NT2/D1 (cell line): Measurements from ENCODE around the gene SMARCE1.

Experiments
- SUZ12 ChIP-seq: IDR thresholded peaks from 2 replicates; pipeline ENCODE4 v1.6.1; 2011; ENCODE audit not compliant: insufficient read length, insufficient read depth; ENCODE audit errors: extremely low read depth
- ZNF274 ChIP-seq: IDR thresholded peaks from 2 replicates; pipeline ENCODE4 v1.6.1; 2011; ENCODE audit warnings: mild to moderate bottlenecking, low read depth, low read length

DNA sequence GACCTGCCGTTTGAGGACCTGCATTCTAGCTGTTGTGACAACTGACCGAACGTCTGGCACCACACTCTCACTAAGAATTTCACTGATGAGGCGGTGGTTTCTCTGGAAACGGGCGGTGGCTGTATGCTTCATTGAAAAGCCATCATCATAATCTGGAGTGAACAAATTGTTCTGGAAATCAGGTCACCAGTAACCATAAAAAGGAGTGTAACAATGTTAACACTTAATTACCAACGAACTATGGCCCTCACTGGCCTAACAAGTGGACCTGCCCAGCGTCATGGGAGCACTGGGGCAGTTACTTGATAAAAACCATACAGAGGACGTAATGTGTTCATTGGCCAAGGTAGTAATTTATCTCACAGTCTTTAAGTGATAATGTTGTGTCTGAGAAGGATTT lies 15.4 kb downstream of the SMARCE1 start:
- TF ChIP-seq SUZ12 (no peak), ZNF274 (no peak)
